Fibroblast of villous mesenchyme (primary cell): ENCODE measurements around the gene RASAL1. TPM values are rescaled to one million over a fixed set of nuclear protein-coding genes. Genes with fewer than 3 reads are reported as not detected.

Experiments used
- DNase-seq: peaks from one replicate; pipeline ENCODE4 v3.0.0-alpha.2; 2010; ENCODE audit warnings: low read depth
- H3K4me3 ChIP-seq: 2 replicates; pipeline ENCODE4 v1.5.1; 2011; ENCODE audit warnings: low read depth, mild to moderate bottlenecking, low read length
- total RNA-seq: library from RNA; depleted of rRNA; stranded (reverse); fragments of >200 nt; gene quantifications from 2 replicates; pipeline ENCODE4 v1.2.3, GENCODE V29; 2012
- TF ChIP-seq, protein P1 (sequence below): IDR thresholded peaks from 2 replicates; pipeline ENCODE4 v1.5.1; 2012; ENCODE audit warnings: low read depth, mild to moderate bottlenecking, low read length; ENCODE audit not compliant: insufficient read depth

RASAL1 gene
- total RNA-seq, 1 donor: not detected

DNA sequence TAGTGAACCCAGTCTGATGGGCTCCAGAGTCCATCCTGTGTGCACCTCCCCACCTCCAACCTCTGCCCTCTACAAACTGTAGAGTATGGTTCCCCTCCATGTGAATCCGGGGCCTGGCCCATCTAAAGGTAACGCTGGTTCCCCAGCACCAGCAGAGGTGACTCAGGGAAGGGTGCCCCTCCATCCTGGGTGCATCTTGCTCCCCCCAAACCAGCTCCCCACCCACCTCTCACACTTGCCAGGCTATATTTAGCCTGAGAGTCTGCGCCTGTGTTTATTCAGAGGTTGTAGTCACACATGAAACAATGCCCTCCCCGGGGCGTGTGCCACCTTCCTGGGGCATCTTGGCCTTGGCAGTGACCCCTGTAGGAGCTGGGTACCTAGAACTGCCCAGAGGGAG, 26.2 kb downstream of the RASAL1 start:
- no peak overlapping the region for H3K4me3 ChIP-seq
- DNase-seq: no peak
- TF ChIP-seq, protein P1, sequence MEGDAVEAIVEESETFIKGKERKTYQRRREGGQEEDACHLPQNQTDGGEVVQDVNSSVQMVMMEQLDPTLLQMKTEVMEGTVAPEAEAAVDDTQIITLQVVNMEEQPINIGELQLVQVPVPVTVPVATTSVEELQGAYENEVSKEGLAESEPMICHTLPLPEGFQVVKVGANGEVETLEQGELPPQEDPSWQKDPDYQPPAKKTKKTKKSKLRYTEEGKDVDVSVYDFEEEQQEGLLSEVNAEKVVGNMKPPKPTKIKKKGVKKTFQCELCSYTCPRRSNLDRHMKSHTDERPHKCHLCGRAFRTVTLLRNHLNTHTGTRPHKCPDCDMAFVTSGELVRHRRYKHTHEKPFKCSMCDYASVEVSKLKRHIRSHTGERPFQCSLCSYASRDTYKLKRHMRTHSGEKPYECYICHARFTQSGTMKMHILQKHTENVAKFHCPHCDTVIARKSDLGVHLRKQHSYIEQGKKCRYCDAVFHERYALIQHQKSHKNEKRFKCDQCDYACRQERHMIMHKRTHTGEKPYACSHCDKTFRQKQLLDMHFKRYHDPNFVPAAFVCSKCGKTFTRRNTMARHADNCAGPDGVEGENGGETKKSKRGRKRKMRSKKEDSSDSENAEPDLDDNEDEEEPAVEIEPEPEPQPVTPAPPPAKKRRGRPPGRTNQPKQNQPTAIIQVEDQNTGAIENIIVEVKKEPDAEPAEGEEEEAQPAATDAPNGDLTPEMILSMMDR: no peak

- TF ChIP-seq, protein P1: no peak
- H3K4me3 ChIP-seq: no peak overlapping the region
- DNase-seq: no peak
These were observed 27.3 kb downstream of the RASAL1 start for GRCh38 chr12:113108308-113108707.

- no peak overlapping the region for H3K4me3 ChIP-seq
- TF ChIP-seq, protein P1: no peak
- no peak for DNase-seq
These were observed 29.2 kb downstream of the RASAL1 start for GRCh38 chr12:113106361-113106760.

DNA sequence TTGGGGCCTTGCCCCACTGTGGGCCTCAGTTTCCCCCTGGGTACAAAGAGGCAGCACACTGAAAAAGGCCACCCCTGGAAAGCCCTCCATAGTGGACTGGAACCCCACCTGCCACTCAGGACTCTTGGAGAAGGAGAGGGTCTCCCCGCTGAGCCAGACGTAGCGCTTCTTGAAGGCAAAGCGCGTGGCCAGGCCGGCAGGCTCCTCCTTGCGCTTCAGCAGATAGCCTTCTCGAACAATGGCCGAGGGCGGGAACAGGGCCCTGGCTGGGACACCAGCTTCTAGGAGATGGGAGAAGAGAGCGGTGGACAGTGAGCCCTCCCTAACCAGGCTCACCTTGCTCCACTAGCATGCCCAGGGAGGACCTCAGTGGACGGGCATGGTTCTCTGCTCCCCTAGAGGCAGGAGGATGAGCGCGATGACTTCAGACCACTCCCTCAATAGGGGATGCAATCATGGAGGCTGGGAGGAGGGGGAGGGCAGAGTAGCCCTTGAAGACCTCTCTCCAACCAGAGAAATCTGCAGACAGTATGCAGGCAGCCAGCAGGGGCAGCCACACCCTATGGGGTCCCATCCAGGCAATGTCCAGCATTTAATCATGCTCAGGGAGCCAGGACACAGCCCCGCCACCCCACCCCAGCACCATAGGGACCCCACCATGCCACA, 29.8 kb downstream of the RASAL1 start:
- DNase-seq: no peak
- TF ChIP-seq, protein P1: no peak
- no peak overlapping the region for H3K4me3 ChIP-seq

- DNase-seq: no peak
- H3K4me3 ChIP-seq: no peak overlapping the region
- TF ChIP-seq, protein P1: no peak
These were observed 30.5 kb downstream of the RASAL1 start for GRCh38 chr12:113104953-113105510.

DNA sequence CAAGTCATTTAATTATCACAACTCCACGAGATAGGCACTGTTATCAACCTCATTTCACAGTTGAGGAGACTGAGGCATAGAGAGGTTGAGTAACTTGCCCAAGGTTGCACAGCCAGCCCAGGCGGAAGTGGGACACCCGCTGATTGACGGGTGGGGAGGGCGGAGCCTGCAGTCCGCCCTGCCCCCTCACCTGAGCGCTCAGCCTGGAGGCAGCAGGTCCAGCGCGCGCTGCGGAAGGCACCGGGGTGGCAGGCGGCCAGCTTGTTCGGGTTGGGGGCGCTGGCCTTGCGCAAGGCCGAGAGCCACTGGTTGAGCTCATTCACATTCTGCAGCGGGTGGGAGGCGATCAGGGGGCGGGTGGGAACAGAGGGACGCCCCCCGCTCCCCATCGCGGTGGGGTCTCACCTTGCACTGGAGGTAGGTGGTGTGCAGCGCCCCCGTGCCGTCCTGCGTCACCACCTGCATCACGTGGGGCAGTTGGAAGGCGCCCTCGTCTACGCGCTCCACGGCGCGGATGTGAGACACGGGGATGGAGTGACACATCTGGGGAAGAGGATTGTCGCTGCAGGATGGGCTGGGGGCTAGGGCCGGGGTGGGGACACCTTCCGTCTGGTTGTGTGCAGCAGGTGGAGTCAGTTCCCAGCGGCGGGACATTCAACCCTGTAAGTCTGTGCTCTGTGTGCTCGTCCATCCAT, 31.7 kb downstream of the RASAL1 start:
- no peak for DNase-seq
- TF ChIP-seq, protein P1: no peak
- H3K4me3 ChIP-seq: no peak overlapping the region
